HCT116 (cell line): ENCODE data around the gene TMTC2.

ENCODE experiments used
- EZH2 ChIP-seq: fragments of 200-600 bp; sonication (generic); IDR thresholded peaks from 2 replicates; pipeline ENCODE4 v1.6.1; 2017; ENCODE audit warnings: antibody characterized with exemption, mixed run types
- EZH2phosphoT487 ChIP-seq: fragments of 200-600 bp; IDR thresholded peaks from 2 replicates; pipeline ENCODE4 v1.6.1; 2018; ENCODE audit warnings: antibody characterized with exemption, borderline replicate concordance
- FOSL1 ChIP-seq: IDR thresholded peaks from 2 replicates; pipeline ENCODE4 v1.6.1; 2012; ENCODE audit warnings: low read depth
- JUND ChIP-seq: IDR thresholded peaks from 2 replicates; pipeline ENCODE4 v1.6.1; 2012
- POLR2A ChIP-seq: IDR thresholded peaks from 2 replicates; pipeline ENCODE4 v1.7.0; 2011; ENCODE audit warnings: borderline replicate concordance; ENCODE audit not compliant: insufficient read depth, insufficient read length; ENCODE audit errors: extremely low read depth
- POLR2AphosphoS5 ChIP-seq: IDR thresholded peaks from 2 replicates; pipeline ENCODE4 v1.6.1; 2011; ENCODE audit warnings: mild to moderate bottlenecking, low read depth, low read length, moderate library complexity
- SP1 ChIP-seq: IDR thresholded peaks from 2 replicates; pipeline ENCODE4 v1.6.1; 2012; ENCODE audit warnings: low read depth
- SRF ChIP-seq: IDR thresholded peaks from 2 replicates; pipeline ENCODE4 v1.6.1; 2012; ENCODE audit warnings: low read depth
- YY1 ChIP-seq: IDR thresholded peaks from 2 replicates; pipeline ENCODE4 v1.6.1; 2011; ENCODE audit warnings: low read length, low read depth, moderate library complexity, mild to moderate bottlenecking; ENCODE audit not compliant: insufficient replicate concordance; ENCODE audit errors: extremely low read depth
- ZNF274 ChIP-seq: fragments of 200-500 bp; sonication (Bioruptor generic); IDR thresholded peaks from 2 replicates; pipeline ENCODE4 v1.6.1; 2014; ENCODE audit warnings: mild to moderate bottlenecking, low read depth, low read length, inconsistent platforms
- TF ChIP-seq, protein P1 (sequence below), 3 experiments: fragments of 200-600 bp in 1 of 3; sonication (generic) in 1 of 3; IDR thresholded peaks in 2 of 3; conservative IDR thresholded peaks in 1 of 3; 2 replicates each; pipeline ENCODE4 v1.5.1; 2012 to 2017; ENCODE audit warnings: low read depth in 2 of 3, low read length in 2 of 3, antibody characterized with exemption in 1 of 3, borderline replicate concordance in 1 of 3, control low read depth in 1 of 3, mild to moderate bottlenecking in 1 of 3, mixed read lengths in 1 of 3, mixed run types in 1 of 3, moderate library complexity in 1 of 3; ENCODE audit not compliant: insufficient read depth in 1 of 3
- TF ChIP-seq, protein P2 (sequence below): IDR thresholded peaks from 2 replicates; pipeline ENCODE4 v1.6.1; 2012; ENCODE audit warnings: low read depth
- TF ChIP-seq, protein P3 (sequence below): IDR thresholded peaks from 2 replicates; pipeline ENCODE4 v1.6.1; 2011; ENCODE audit warnings: mild to moderate bottlenecking, low read length, moderate library complexity; ENCODE audit not compliant: insufficient replicate concordance; ENCODE audit errors: extremely low read depth

DNA sequence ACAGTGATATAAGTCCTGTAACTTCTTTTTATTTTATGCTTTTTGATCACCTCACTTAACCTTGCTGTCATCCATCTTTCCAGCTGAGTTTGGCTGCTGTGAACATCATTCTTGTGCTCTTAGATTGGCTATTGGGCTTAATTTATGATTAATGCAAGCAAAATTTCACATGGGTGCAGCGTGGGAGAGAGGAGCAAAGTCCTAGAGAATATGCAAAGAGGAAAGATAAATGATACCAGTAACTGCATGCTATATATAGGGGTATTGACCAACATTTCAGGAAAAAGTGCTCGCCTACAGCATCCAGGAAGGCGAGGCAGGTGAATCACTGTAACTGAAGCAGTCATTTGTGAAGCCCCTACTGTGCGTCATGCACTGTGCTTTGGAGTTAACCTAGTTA is 153.1 kb downstream of the TMTC2 start:
- no peak for TF ChIP-seq POLR2AphosphoS5
- TF ChIP-seq, protein P1, sequence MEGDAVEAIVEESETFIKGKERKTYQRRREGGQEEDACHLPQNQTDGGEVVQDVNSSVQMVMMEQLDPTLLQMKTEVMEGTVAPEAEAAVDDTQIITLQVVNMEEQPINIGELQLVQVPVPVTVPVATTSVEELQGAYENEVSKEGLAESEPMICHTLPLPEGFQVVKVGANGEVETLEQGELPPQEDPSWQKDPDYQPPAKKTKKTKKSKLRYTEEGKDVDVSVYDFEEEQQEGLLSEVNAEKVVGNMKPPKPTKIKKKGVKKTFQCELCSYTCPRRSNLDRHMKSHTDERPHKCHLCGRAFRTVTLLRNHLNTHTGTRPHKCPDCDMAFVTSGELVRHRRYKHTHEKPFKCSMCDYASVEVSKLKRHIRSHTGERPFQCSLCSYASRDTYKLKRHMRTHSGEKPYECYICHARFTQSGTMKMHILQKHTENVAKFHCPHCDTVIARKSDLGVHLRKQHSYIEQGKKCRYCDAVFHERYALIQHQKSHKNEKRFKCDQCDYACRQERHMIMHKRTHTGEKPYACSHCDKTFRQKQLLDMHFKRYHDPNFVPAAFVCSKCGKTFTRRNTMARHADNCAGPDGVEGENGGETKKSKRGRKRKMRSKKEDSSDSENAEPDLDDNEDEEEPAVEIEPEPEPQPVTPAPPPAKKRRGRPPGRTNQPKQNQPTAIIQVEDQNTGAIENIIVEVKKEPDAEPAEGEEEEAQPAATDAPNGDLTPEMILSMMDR (IDR thresholded peaks at IDR 0.05 in 2 of 3, conservative IDR thresholded peaks at IDR 0.05 in 1 of 3; ENCODE audit: borderline replicate concordance in 1 of 3, insufficient read depth in 1 of 3, low read depth in 2 of 3, low read length in 2 of 3) = no peak
- TF ChIP-seq JUND = no peak
- TF ChIP-seq FOSL1 = no peak
- no peak for TF ChIP-seq EZH2
- TF ChIP-seq, protein P2, sequence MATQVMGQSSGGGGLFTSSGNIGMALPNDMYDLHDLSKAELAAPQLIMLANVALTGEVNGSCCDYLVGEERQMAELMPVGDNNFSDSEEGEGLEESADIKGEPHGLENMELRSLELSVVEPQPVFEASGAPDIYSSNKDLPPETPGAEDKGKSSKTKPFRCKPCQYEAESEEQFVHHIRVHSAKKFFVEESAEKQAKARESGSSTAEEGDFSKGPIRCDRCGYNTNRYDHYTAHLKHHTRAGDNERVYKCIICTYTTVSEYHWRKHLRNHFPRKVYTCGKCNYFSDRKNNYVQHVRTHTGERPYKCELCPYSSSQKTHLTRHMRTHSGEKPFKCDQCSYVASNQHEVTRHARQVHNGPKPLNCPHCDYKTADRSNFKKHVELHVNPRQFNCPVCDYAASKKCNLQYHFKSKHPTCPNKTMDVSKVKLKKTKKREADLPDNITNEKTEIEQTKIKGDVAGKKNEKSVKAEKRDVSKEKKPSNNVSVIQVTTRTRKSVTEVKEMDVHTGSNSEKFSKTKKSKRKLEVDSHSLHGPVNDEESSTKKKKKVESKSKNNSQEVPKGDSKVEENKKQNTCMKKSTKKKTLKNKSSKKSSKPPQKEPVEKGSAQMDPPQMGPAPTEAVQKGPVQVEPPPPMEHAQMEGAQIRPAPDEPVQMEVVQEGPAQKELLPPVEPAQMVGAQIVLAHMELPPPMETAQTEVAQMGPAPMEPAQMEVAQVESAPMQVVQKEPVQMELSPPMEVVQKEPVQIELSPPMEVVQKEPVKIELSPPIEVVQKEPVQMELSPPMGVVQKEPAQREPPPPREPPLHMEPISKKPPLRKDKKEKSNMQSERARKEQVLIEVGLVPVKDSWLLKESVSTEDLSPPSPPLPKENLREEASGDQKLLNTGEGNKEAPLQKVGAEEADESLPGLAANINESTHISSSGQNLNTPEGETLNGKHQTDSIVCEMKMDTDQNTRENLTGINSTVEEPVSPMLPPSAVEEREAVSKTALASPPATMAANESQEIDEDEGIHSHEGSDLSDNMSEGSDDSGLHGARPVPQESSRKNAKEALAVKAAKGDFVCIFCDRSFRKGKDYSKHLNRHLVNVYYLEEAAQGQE = no peak
- no peak for TF ChIP-seq POLR2A
- TF ChIP-seq EZH2phosphoT487 = no peak
- TF ChIP-seq ZNF274 = no peak
- TF ChIP-seq, protein P3, sequence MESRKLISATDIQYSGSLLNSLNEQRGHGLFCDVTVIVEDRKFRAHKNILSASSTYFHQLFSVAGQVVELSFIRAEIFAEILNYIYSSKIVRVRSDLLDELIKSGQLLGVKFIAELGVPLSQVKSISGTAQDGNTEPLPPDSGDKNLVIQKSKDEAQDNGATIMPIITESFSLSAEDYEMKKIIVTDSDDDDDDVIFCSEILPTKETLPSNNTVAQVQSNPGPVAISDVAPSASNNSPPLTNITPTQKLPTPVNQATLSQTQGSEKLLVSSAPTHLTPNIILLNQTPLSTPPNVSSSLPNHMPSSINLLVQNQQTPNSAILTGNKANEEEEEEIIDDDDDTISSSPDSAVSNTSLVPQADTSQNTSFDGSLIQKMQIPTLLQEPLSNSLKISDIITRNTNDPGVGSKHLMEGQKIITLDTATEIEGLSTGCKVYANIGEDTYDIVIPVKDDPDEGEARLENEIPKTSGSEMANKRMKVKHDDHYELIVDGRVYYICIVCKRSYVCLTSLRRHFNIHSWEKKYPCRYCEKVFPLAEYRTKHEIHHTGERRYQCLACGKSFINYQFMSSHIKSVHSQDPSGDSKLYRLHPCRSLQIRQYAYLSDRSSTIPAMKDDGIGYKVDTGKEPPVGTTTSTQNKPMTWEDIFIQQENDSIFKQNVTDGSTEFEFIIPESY = no peak
- TF ChIP-seq YY1 = no peak
- TF ChIP-seq SRF = no peak
- TF ChIP-seq SP1 = no peak
